Mammary microvascular endothelial cell (primary cell): ENCODE measurements around the gene RAMACL. TPM values are rescaled to one million over a fixed set of nuclear protein-coding genes. Genes with fewer than 3 reads are reported as not detected.

Experiments
- total RNA-seq: library from RNA; depleted of rRNA; stranded (reverse); fragments of >200 nt; gene quantifications from 2 replicates; pipeline ENCODE4 v1.2.3, GENCODE V29; 2015

The RAMACL gene
- total RNA-seq = 0.20 TPM in 2 replicates

DNA sequence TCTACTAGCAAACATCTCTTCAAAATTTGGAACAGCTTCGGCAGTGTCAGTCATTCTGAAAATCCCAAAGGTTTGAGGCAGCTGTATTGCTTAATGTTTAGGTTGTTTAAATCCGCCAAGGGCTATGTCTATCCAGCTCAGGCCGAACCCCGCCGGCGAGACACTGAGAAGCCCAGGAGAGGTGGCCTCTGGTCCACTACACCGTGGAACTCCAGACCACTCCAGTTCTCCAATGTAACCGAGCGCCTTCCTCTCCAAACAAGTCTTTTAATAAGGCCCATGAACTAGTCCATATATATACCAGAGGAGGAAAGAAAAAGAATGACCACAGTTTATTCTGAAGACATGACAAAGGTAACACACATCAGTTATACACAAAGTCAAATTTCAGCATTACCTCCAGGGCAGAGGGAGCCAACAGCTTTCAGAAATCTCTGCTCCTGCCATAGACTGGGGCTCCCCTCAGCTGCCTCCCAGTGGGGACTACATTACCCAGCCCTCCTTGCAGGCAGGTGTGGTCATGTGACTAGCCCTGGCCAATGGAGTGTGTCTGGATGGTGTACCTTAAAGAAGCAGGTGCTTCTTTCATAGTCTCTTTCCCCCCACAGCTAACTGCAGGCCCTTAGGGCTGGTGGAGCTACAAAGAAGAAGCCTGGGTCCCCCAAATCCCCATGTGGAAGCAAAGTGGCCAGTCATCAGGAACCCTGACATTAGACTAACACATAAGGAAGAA is at the start of gene RAMACL:
TSS of gene RAMACL (minus strand) at position 255 of the 733 bp plus-strand sequence. CDS start at position 54, 201 bp downstream.

DNA sequence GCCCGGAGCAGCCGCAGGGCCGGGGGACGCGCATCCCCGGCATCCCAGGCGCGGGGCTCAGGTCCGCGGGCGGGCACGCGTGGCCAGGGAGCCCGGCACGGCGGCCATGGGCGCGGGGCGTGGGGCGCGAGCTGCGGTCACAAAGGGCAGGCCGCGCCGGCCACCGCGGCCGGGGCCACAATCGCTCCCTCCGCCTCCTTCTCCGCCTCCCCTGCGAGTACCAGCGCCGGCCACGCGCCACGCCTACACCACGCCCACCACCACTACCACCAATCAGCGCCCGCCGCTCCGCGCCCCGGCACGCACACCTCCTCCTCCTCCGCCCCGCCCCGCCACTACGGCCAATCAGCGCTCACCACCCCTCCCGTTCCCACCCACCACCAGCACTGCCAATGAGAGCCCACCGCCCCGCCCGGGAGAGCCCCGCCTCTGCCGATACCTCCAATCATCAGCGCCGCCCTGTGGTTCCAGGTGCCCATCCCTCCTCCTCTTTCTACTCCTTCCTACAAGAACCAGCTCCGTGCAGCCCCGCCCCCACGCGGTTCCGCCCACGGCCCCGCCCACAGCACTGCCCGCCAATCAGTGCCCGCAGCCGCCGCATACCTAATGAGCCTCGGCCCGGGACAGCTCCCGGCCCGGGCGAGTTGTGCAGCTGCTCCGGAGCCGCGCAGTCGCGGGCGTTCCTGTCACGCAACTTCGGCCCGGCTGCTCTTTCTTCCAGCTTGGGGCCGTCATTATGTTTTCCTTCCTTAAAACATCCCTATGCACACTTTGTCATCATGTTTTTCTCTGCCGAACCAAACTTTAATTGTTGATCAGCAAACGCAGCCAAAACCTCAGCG is 40.8 kb upstream of the RAMACL start, which contains the start of gene RPS6KA2:
TSS of gene RPS6KA2 (minus strand) at position 219 of the 842 bp plus-strand sequence. CDS start 232 bp downstream, outside the sequence.

Other genes starting within 250 kb of the RAMACL start
- gene SFT2D1, start 244.1 kb downstream of the RAMACL start, total RNA-seq = 24.4 and 42.2 TPM in 2 replicates
- gene MPC1, start 203.7 kb downstream of the RAMACL start, total RNA-seq = 33.5 and 35.8 TPM in 2 replicates
- 39.9 and 40.0 TPM in 2 replicates for gene RPS6KA2, start 40.6 kb upstream of the RAMACL start, total RNA-seq